Left ventricle myocardium inferior (tissue), 1 donor: ENCODE measurements around the gene GLYATL1. TPM values are rescaled to one million over a fixed set of nuclear protein-coding genes. Genes with fewer than 3 reads are reported as not detected.

Source experiments
- DNase-seq: peaks from one replicate; pipeline ENCODE4 v3.0.0-alpha.2; 2020
- H3K27ac ChIP-seq: fragments of 200-600 bp; replicated peaks from 2 replicates; pipeline ENCODE4 v1.8.0; 2021
- H3K27me3 ChIP-seq: fragments of 200-600 bp; 2 replicates; pipeline ENCODE4 v1.8.0; 2021; ENCODE audit warnings: low read depth
- H3K36me3 ChIP-seq: fragments of 200-600 bp; 2 replicates; pipeline ENCODE4 v1.8.0; 2021
- H3K4me1 ChIP-seq: fragments of 200-600 bp; 2 replicates; pipeline ENCODE4 v1.8.0; 2021
- H3K4me3 ChIP-seq: fragments of 200-600 bp; 2 replicates; pipeline ENCODE4 v1.8.0; 2021; ENCODE audit warnings: mild to moderate bottlenecking, moderate library complexity
- H3K9me3 ChIP-seq: fragments of 200-600 bp; replicated peaks from 2 replicates; pipeline ENCODE4 v1.8.0; 2021
- intact Hi-C: fragments of 100-400 bp; cut with micrococcal nuclease; formaldehyde crosslinking; loops from one replicate; pipeline ENCODE4 v1.11.0; 2022
- total RNA-seq: library from RNA; stranded (reverse); fragmentation: NEBNext Ultra II Directional; extraction: Animal tissue kit (Norgen Biotek cat#: 25700); gene quantifications from one replicate; pipeline ENCODE4 v1.2.1, GENCODE V29; 2021
- TF ChIP-seq, protein P1 (sequence below): fragments of 200-600 bp; IDR thresholded peaks from 2 replicates; pipeline ENCODE4 v1.8.0; 2021; ENCODE audit warnings: antibody characterized with exemption, mild to moderate bottlenecking, borderline replicate concordance
- donor health status: DM: no; HTN: yes; CAD: no; lungs with severe emphysema.

GLYATL1 gene
- total RNA-seq, 1 donor from 2014 or later: not detected

DNA sequence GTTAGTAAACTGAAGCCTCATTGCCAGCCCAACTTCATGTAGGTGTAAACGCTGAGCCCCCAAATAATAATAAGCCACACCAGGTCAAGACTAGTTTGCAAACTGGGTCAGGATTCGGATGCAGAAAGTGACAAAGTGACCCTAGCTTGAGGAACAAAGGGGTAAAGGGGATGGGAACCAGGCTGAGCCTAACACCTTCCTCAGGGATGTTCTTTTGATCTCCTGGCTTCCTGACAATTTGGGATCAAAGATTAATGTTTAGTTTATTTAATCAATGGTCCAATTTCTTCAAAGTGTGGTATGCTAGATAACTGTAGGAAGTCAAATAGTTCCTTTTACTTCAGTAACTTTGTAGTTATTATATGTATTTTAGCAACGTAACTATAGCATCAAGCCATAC is 9.9 kb downstream of the GLYATL1 start:
- H3K36me3 ChIP-seq: no peaks in the 10 kb centered on the region
- no peak overlapping the region for H3K27ac ChIP-seq
- H3K27me3 ChIP-seq: no peaks in the 10 kb centered on the region
- TF ChIP-seq, protein P1, sequence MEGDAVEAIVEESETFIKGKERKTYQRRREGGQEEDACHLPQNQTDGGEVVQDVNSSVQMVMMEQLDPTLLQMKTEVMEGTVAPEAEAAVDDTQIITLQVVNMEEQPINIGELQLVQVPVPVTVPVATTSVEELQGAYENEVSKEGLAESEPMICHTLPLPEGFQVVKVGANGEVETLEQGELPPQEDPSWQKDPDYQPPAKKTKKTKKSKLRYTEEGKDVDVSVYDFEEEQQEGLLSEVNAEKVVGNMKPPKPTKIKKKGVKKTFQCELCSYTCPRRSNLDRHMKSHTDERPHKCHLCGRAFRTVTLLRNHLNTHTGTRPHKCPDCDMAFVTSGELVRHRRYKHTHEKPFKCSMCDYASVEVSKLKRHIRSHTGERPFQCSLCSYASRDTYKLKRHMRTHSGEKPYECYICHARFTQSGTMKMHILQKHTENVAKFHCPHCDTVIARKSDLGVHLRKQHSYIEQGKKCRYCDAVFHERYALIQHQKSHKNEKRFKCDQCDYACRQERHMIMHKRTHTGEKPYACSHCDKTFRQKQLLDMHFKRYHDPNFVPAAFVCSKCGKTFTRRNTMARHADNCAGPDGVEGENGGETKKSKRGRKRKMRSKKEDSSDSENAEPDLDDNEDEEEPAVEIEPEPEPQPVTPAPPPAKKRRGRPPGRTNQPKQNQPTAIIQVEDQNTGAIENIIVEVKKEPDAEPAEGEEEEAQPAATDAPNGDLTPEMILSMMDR: no peak
- no peaks in the 10 kb centered on the region for H3K4me1 ChIP-seq
- no peak overlapping the region for H3K4me3 ChIP-seq
- H3K9me3 ChIP-seq: no peaks in the 10 kb centered on the region
- no peak for DNase-seq
- intact Hi-C loops: no loop called here

DNA sequence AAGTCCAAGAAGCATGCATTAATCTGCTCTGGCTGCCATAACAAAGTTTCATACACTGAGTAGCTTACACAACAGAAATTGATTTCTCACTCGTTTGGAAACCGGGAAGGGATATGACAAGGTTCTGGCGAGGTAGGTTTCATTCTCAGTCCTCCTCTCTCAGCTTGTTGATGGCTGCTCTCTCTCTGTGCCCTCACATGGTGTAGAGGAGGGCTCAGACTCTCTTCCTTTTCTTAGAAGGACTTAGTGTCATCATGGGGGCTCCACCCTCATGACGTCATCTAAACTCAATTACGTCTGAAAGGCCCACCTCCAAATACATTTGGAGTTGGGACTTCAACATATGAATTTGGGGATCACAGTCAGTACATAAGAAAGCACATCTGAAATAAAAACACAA is 18.6 kb downstream of the GLYATL1 start:
- intact Hi-C loops: no loop called here
- no peaks in the 10 kb centered on the region for H3K9me3 ChIP-seq
- H3K4me1 ChIP-seq: no peaks in the 10 kb centered on the region
- no peak for DNase-seq
- no peaks in the 10 kb centered on the region for H3K36me3 ChIP-seq
- no peak overlapping the region for H3K27ac ChIP-seq
- H3K4me3 ChIP-seq: no peak overlapping the region
- peaks cover 45% of the 10 kb centered on the region for H3K27me3 ChIP-seq
- TF ChIP-seq, protein P1: no peak

DNA sequence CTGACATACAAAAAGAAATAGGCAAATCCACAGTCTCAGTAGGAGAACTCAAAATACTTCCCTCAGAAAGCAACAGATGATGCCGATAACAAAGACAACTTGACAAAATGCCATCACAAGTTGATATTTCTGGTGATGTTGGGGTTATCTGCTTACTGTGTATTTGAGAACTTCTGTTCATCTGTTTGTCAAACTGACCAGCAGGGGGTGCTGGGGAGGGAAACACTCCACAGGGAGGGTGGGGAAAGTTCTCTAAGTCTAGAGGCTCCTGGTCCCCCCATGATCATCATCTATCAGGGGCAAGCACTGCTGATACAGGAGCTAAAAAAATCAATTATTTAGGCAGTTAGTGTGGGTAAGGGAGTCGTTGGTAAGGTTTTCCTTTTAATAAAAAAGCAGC is 19.2 kb downstream of the GLYATL1 start:
- no peaks in the 10 kb centered on the region for H3K36me3 ChIP-seq
- intact Hi-C loops: no loop called here
- no peak for DNase-seq
- H3K27me3 ChIP-seq: peaks cover 51% of the 10 kb centered on the region
- TF ChIP-seq, protein P1: peak; percentile 40
- H3K4me3 ChIP-seq: no peak overlapping the region
- H3K9me3 ChIP-seq: no peaks in the 10 kb centered on the region
- no peak overlapping the region for H3K27ac ChIP-seq
- H3K4me1 ChIP-seq: no peaks in the 10 kb centered on the region

DNA sequence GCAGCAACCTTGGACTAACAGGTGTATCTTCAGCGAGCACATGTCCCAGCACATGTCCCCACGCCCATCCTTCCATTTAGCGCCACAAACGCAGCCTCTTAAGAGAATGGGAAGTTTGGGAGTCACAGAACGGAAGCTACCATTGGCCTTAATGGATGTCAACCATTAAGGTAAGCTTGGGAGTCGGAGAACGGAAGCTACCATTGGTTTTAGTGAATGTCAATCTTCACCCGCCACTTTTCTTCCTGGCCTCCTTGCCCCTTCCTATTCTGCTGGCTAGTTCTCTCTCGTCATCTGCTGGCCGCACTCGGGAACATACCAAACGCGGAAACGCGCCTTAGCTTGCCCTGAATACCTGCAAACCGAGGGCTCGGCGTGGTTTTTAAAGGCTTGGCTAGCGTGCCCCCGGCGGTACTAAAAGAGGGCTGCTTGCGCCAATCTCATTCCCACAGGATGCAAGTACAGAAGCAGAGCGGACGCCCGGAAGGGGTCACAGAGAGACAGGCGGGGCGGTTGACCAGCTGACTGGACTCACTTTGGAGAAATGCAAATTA is 24.3 kb downstream of the GLYATL1 start:
- Histone ChIP-seq H3K27ac (no peak overlapping the region), H3K27me3 (peaks cover 79% of the 10 kb centered on the region), H3K9me3 (no peaks in the 10 kb centered on the region), H3K4me3 (peak overlapping the region; percentile 3), H3K36me3 (no peaks in the 10 kb centered on the region), H3K4me1 (no peaks in the 10 kb centered on the region)
- DNase-seq: no peak
- intact Hi-C loops: no loop called here
- TF ChIP-seq, protein P1: no peak

DNA sequence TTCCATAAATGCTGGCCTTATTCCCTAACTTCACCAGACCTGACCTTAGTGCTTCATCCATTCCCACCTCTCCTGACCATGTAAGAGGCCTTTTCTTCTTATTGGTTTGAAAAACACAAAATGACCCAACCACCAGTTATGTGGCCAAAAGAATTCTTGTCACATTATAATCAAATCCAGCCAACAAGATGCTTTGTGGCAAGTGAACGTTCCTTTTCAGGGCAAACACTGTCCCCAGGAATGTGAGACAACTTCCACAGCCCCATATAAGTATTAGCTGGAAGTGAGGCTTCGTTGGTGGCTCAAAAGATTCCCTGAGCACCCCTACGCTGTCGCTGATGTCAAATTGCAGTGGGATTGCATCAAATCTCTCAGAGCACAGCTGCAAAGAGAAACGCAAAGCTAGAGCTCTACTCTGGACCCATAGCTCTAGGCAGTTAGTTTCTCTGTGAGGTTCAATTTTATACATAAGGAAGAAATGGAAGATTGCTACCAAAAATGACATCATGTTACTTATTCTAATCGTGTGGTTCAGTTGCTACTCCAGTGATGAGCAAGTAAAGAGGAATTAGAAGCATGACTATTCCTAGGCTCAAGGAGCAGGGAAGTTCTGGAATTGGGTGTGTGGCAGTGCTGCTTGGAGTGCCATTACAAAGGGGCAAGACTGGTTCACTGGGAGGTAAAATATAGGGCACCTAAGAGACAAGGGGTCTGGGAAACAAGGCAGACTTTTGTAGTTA is 26.1 kb downstream of the GLYATL1 start:
- no peaks in the 10 kb centered on the region for H3K4me1 ChIP-seq
- H3K4me3 ChIP-seq: no peak overlapping the region
- intact Hi-C loops: no loop called here
- TF ChIP-seq, protein P1: no peak
- DNase-seq: no peak
- H3K27ac ChIP-seq: no peak overlapping the region
- H3K9me3 ChIP-seq: no peaks in the 10 kb centered on the region
- no peaks in the 10 kb centered on the region for H3K36me3 ChIP-seq
- H3K27me3 ChIP-seq: peaks cover 93% of the 10 kb centered on the region
